Choroid plexus epithelial cell (primary cell): ENCODE data around the gene SERTAD2.
A peak's percentile ranks its signal among the peaks of the same experiment; 100 is the strongest.

Experiments used
- DNase-seq: peaks from one replicate; pipeline ENCODE4 v3.0.0-alpha.2; 2010; ENCODE audit warnings: low read depth
- H3K4me3 ChIP-seq: 2 replicates; pipeline ENCODE4 v1.5.1; 2011; ENCODE audit warnings: low read depth, mild to moderate bottlenecking, control low read depth, low read length, moderate library complexity
- CTCF ChIP-seq: conservative IDR thresholded peaks from 2 replicates; pipeline ENCODE4 v1.5.1; 2011; ENCODE audit warnings: low read depth, mild to moderate bottlenecking, control low read depth, inconsistent platforms, low read length, moderate library complexity

The SERTAD2 gene

GRCh38 chr2:64653109-64654062 is at the start of gene SERTAD2:
Gene SERTAD2, minus strand, starts transcription at chr2:64653913. Its CDS starts 17,042 bp downstream, at chr2:64636871.
- no peak for TF ChIP-seq CTCF
- peak within 1 kb of the TSS; percentile 73 for H3K4me3 ChIP-seq
- DNase-seq: peak; percentile 86

DNA sequence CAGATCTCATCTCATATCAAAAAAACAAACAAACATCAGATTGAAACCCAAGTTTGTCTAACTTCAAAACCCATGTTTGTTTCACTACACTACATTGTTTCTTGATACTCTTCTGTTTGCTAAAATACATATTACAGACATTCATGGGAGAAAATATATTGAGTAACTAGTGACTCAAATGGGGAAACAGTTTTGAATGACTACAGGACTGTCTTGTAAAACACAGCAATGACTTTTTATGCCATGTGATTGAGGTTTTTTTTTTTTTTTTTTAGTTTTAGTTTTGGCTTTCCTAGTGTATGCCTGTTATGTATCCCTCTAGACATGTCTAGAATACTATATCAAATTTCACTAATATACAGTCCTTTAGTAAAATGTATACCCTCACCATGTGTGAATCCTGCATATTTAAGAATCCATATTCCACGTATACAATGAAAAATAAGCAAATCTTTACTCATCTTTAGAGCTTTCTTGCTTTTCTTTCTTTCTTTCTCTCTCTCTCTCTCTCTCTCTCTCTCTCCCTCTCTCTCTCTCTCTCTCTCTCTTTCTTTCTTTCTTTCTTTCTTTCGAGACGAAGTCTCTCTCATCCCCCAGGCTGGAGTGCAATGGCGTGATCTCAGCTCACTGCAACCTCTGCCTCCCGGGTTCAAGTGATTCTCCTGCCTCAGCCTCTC is 46.6 kb upstream of the SERTAD2 start:
- DNase-seq: no peak
- H3K4me3 ChIP-seq: no peak overlapping the region
- TF ChIP-seq CTCF: no peak

DNA sequence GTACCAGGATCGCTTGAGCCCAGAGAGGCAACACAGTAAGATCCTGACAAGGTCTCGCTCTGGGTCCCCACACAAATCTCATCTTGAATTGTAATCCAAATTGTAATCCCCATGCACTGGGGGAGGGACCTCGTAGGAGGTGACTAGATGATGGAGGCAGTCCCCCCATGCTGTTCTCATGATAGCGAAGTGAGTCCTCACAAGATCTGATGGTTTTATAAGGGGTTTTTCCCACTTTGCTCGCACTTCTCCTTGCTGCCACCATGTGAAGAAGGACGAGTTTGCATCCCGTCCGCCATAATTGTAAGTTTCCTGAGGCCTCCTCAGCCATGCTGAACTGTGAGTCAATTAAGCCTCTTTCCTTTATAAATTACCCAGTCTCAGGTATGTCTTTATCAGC is 46.0 kb upstream of the SERTAD2 start:
- no peak overlapping the region for H3K4me3 ChIP-seq
- DNase-seq: no peak
- TF ChIP-seq CTCF: no peak

DNA sequence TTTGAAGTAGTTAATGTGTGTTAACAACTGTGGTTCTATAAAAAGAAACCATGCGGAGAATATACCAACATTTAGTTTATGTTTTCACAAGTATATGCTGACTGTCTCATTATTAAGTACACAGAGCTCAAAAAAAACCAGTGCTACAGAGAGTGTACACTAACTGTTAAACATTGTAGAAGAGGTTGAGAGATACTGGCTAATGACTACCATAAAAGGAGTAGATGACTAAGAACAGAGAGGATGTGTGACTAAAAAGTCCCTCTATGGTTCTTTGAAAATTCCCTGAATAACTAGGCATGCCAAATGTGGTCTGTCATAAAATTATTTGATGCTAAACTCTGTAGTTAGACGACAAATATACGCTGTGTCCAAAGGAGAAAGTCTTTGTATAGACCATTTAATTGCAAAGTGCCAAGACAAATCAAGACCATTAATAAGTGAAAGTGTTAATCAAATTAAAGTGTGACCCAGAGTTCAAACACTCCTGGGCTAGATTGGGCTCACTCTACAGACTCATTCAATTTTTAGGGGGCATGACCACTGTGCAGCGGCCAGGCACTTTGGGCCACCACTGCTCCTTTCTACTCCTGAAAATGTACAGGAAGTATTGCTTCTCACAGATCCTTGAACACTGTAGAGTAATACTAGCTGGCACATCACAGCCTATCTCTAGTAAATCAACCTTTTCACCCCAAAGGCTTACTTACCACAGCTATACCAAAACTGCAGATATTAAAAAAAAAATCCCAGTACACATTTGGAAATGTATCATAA is 45.1 kb upstream of the SERTAD2 start:
- TF ChIP-seq CTCF: no peak
- H3K4me3 ChIP-seq: no peak overlapping the region
- DNase-seq: peak; percentile 71

- no peak overlapping the region for H3K4me3 ChIP-seq
- no peak for TF ChIP-seq CTCF
- DNase-seq: no peak
These were observed 44.5 kb upstream of the SERTAD2 start for GRCh38 chr2:64698177-64698643.

DNA sequence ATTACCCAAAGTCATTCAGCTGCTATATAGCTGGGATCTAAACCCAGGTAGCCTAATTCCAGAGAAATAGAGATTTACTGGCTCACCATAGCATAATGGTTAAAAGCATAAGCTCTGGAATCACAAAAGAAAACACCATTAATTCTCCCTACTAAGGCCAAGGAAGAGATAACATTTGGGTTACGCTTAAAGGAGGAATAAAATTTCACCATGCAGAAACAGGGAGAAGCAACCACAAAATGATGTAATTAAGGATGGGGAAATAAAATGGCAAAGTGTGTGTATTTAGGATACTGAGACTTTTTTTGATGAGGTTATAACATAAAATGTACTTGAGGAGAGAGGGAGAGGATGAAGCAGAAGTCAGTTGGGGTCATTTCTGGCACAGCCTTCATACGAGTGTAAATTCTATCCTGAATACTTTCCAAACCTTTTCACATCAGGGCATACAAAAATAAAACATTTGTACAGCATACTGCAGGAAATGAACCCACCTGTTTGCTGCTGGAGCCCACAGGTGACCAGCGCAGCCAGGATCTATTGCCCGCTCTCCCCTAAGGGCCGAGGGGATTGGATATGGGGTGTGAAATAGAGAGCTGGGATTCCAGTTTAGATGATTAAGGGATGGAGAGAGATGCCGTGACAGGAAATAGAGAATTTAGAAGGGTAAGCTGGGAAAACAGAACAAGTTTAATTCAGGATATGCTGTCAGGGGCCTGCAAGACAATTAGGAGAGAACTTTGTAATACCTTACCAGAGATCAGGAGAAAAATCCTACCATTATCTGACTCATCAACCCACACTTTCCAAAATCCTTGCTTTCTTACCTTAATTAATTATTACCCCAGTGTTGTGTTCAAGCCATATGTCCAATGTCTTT is 43.8 kb upstream of the SERTAD2 start:
- no peak for DNase-seq
- TF ChIP-seq CTCF: no peak
- no peak overlapping the region for H3K4me3 ChIP-seq
